Retinal pigment epithelial cell (primary cell): ENCODE measurements around the gene ODR4.
"Not testable (repeated sequence)": the region's sequence is repeated elsewhere in the genome, so short reads cannot be mapped to it uniquely, and the experiment has no call there.

Source experiments
- DNase-seq: peaks from one replicate; pipeline ENCODE4 v3.0.0-alpha.2; 2010; ENCODE audit warnings: low read depth
- H3K4me3 ChIP-seq: 2 replicates; pipeline ENCODE4 v1.5.1; 2011; ENCODE audit warnings: mild to moderate bottlenecking, low read length, control low read depth, moderate library complexity
- CTCF ChIP-seq: conservative IDR thresholded peaks from 2 replicates; pipeline ENCODE4 v1.5.1; 2011; ENCODE audit warnings: low read depth, low read length, control low read depth, inconsistent platforms

The ODR4 gene

DNA sequence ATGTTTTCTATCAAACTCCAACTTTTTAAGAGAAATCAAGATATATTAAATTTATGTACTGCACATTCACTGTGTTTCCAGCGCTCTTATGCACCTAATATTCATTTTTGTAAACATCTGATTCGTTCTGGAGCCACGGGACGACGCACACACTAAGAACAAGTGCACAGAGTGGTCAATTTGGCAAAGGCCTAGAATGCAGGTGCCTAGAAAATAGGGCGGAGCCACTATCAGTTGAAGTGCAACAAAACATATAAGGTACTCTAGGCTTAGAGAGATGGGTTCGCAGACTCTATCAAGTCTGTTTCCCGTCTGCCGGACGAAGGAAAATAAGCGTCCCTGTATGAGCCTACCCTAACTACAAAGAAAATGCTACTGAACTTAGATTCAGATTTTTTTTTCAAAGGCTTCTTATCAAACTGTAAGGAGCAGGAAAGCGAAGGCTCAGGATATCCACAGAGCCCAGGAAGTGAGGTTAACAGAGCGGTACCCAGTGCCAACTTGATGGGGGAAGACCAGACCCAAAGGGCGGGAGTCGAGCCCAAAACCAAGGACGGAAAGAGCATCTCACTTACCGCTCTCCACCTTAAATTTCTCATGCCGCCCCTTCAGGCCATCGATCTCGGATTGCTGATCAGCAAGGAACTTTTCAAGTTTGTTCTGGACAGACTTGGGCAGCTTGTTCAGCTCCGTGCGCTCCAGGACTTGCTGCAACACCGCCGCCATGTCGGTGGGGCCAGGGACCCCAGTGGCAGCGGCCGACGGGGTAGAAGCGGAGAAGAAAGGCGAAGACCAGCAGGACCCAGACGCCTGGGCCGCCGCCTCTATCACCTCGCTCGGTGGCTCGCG, 1.1 kb upstream of the ODR4 start:
- peak; percentile 19 for DNase-seq

DNA sequence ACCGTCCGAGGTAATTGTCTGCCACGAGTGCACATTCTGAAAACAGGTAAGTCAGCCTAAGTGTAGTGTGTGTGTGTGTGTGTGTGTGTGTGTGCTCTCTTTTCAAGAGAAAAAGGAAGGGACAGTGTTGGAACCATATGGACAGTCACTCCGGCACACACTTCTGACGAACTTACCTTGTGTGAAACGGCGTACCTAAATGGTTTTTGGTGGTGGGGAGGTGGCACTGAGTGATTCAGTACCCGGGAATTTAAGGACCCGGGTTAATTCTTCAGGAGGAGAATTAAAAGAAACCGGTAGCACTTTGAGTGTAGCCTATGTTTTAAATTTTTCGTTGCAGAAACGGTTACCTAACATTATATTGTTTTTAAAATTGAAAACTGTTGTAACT, 286 bp downstream of the ODR4 start:
- no peak for DNase-seq
- no peak for TF ChIP-seq CTCF

More for the DNA sequence above, 1.1 kb upstream of the ODR4 start:
- peak overlapping the region; percentile 98 for H3K4me3 ChIP-seq
- TF ChIP-seq CTCF, result no peak

GRCh38 chr1:186386725-186387383, 11.2 kb downstream of the ODR4 start:
- TF ChIP-seq CTCF, result no peak
- DNase-seq, result no peak
- no peak overlapping the region for H3K4me3 ChIP-seq

More for the DNA sequence above, 286 bp downstream of the ODR4 start:
- H3K4me3 ChIP-seq, result peak overlapping the region; percentile 98

- TF ChIP-seq CTCF, result no peak
- no peak for DNase-seq
- H3K4me3 ChIP-seq, result no peak overlapping the region
These were observed 15.3 kb downstream of the ODR4 start for GRCh38 chr1:186390925-186391324.

GRCh38 chr1:186391841-186392240, 16.2 kb downstream of the ODR4 start:
- no peak for TF ChIP-seq CTCF
- no peak for DNase-seq
- no peak overlapping the region for H3K4me3 ChIP-seq

DNA sequence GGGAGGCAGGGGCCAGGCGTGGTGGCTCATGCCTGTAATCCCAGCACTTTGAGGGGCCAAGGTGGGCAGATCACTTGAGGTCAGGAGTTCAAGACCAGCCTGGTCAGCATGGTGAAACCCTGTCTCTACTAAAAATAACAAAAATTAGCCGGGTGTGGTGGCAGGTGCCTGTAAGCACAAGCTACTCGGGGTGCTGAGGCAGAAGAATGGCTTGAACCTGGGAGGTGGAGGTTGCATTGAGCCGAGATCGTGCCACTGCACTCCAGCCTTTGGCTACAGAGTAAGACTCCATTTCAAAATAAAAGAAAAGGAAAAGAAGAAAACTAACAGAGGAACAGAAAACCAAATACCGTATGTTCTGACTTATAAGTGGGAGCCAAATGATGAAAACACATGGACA, 17.1 kb downstream of the ODR4 start:
- not testable (repeated sequence) for DNase-seq, H3K4me3 ChIP-seq

DNA sequence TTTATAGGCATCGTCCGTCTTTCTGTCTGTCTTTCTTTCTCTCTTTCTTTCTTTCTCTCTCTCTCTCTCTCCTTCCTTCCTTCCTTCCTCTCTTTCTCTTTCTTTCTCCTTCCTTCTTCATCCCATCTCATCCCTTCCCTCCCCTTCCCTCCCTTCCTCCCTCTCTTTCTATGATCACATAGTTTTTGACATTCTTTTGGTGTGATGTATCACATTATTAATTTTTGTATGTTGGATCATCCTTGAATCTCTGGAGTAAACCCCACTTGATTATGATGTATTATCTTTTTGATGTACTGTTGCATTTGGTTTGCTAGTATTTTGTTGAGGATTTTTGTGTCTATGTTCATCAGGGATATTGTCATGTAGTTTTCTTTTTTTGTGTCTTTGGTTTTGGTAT, 25.8 kb downstream of the ODR4 start:
- not testable (repeated sequence) for H3K4me3 ChIP-seq

DNA sequence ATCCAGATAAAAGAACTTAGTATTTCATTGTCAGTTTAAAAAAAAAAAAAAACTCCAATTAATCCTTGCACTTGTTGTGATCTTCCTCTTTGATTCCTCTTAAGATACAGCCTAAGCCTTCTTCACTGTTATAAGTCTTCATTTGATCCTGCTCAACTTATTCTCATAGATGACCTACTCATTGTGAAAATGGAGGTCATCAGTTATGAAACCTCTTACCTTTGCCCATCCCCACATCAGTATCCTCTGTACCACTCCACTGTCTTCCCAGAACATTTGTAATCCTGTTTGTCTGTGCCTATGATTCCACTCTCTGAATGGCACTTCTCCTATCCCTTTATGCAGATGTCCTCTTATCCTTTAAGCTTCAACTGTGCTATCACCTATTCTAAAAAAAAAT, 28.0 kb downstream of the ODR4 start:
- TF ChIP-seq CTCF, result no peak
- H3K4me3 ChIP-seq, result no peak overlapping the region
- DNase-seq, result no peak

More for the DNA sequence above, 25.8 kb downstream of the ODR4 start:
- not testable (repeated sequence) for DNase-seq
